ENCODE data around the gene LARP1.

DNA sequence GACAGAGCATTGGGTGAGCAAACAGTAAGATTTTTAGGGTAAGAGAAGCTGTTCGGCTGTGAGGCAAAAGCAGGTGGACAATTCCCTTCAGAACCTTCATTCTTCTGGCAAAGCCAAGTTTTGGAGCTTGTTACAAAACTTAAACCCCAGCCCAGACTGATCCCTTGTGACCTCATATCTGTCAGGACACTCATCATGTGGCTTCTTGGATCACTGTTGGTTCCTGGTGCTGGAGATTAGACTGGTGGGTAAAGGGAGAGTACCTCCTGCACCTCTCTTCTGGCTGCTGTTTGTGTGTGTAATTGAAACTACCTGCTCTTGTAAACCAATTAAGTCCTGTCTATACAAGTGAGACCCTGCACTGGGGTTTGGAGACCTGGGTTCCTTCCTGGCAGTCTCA is 21.0 kb downstream of the LARP1 start:
- TF ChIP-seq, protein P1, sequence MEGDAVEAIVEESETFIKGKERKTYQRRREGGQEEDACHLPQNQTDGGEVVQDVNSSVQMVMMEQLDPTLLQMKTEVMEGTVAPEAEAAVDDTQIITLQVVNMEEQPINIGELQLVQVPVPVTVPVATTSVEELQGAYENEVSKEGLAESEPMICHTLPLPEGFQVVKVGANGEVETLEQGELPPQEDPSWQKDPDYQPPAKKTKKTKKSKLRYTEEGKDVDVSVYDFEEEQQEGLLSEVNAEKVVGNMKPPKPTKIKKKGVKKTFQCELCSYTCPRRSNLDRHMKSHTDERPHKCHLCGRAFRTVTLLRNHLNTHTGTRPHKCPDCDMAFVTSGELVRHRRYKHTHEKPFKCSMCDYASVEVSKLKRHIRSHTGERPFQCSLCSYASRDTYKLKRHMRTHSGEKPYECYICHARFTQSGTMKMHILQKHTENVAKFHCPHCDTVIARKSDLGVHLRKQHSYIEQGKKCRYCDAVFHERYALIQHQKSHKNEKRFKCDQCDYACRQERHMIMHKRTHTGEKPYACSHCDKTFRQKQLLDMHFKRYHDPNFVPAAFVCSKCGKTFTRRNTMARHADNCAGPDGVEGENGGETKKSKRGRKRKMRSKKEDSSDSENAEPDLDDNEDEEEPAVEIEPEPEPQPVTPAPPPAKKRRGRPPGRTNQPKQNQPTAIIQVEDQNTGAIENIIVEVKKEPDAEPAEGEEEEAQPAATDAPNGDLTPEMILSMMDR (conservative IDR thresholded peaks at IDR 0.05), result no peak
- no peak for TF ChIP-seq ZFX (IDR thresholded peaks at IDR 0.05)
